ENCODE data around the gene HERC2. TPM values are rescaled to one million over a fixed set of nuclear protein-coding genes. Genes with fewer than 3 reads are reported as not detected.
"Not testable (repeated sequence)": the region's sequence is repeated elsewhere in the genome, so short reads cannot be mapped to it uniquely, and the experiment has no call there.

The HERC2 gene
- total and polyA plus RNA-seq, 4 donors: 17.9 to 76.0 (median 39.8) TPM

DNA sequence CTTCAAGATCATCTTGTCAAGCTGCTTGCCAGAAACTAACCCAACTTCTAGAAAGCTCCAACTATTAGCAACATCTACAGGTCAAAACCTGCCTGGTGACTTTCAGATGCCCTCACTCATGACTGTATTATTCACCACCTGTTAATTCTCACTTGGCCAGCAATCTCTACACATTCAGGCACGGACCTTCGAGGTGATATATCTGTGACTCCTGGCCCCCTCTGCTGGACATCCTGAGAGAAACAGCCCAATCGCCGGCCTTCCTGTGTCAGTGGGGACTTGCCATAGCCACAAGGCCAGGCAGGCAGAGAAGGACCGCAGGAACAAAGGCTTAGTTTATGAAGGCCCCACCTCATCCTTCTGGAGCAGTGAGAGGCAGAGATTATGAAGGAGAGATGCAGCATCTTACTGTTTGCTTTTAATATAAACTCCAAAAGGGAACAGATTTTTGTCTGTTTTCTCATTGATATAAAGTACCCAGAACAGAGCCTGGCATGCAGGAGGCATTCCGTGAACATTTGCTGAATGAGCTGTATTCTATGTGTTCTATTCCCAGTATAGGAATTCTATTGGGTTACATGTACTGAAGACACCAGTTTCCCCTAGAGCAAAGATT lies 198.5 kb downstream of the HERC2 start:
- Histone ChIP-seq H3K36me3 (ENCODE audit: control insufficient read depth in 4 of 4, insufficient read depth in 4 of 4, low read length in 4 of 4) (peaks cover 14 to 38% (median 28%) of the 10 kb centered on the region in 4 donors), H3K9ac (ENCODE audit: insufficient read depth in 1 of 2, low read length in 2 of 2) (no peak overlapping the region), H3K9me3 (ENCODE audit: control insufficient read depth in 4 of 4, insufficient read depth in 3 of 4, low read length in 3 of 4) (no peaks in the 10 kb centered on the region), H3K27ac (ENCODE audit: low read depth in 1 of 2, low read length in 1 of 2) (no peak overlapping the region), H3K4me3 (no peak overlapping the region), H3K27me3 (ENCODE audit: control insufficient read depth in 3 of 3, insufficient read depth in 3 of 3, low read length in 2 of 3) (no peaks in the 10 kb centered on the region), H3K4me1 (ENCODE audit: control insufficient read depth in 5 of 5, insufficient read depth in 5 of 5, low read length in 5 of 5) (no peaks in the 10 kb centered on the region)
- DNase-seq: peak; percentile 82 to 85 (median 84)
- peak; percentile 59 for ATAC-seq (ENCODE audit: insufficient read depth, low FRiP score)
- 30 to 47% methylated on average over 6 of the region's 6 CpGs for WGBS, 2 donors
- TF ChIP-seq, protein P1, sequence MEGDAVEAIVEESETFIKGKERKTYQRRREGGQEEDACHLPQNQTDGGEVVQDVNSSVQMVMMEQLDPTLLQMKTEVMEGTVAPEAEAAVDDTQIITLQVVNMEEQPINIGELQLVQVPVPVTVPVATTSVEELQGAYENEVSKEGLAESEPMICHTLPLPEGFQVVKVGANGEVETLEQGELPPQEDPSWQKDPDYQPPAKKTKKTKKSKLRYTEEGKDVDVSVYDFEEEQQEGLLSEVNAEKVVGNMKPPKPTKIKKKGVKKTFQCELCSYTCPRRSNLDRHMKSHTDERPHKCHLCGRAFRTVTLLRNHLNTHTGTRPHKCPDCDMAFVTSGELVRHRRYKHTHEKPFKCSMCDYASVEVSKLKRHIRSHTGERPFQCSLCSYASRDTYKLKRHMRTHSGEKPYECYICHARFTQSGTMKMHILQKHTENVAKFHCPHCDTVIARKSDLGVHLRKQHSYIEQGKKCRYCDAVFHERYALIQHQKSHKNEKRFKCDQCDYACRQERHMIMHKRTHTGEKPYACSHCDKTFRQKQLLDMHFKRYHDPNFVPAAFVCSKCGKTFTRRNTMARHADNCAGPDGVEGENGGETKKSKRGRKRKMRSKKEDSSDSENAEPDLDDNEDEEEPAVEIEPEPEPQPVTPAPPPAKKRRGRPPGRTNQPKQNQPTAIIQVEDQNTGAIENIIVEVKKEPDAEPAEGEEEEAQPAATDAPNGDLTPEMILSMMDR (IDR thresholded peaks at IDR 0.05; ENCODE audit: control extremely low read depth, extremely low read depth): peak; percentile 45

DNA sequence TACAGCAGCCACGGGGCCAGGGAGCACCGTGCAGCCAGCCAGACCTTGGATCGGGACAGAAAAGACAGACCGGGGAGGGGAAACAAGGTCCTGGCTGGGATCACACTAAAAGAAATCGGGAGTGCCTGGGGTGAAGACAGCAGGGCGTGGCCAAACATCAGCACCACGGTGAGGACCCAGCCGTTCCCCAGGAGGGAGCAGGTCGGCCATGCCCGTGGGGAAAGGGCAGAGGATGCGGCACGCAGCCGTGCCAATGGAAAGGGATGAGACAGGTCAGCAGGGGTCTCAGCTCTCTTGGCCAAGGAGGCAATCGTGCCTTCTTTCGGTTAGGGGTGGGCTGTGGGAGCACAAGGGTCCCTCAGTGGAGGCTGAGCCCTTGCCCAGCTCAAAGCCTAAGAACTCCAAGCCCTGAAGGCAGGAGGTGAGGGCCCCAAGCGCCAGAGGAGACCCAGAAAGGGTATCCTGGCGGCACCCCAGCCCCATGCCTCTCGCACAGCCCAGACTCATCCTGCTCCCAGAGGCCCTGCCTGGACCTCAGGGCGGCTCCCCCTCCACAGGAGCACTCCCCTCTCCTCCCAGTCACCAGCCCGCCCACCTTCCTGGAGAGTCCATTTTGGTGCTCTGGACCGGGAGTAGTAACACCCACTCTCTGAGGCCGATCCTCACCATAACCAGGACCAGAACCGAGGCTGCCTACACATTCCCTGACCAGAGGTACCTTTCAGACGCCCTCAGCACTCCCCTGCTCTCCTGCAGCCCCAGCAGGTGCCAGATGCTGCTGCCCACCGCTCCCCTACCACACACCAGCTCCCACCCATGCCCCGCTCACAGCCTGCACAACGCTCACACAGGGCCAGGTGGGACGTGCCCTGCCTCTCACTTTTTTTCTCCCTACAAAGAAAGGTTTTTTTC lies 199.7 kb downstream of the HERC2 start:
- Histone ChIP-seq H3K27ac (ENCODE audit: low read depth in 1 of 2, low read length in 1 of 2) (no peak overlapping the region), H3K9ac (ENCODE audit: insufficient read depth in 1 of 2, low read length in 2 of 2) (no peak overlapping the region), H3K4me3 (no peak overlapping the region), H3K36me3 (ENCODE audit: control insufficient read depth in 4 of 4, insufficient read depth in 4 of 4, low read length in 4 of 4) (peaks cover 14 to 40% (median 34%) of the 10 kb centered on the region in 4 donors), H3K4me1 (ENCODE audit: control insufficient read depth in 5 of 5, insufficient read depth in 5 of 5, low read length in 5 of 5) (no peaks in the 10 kb centered on the region), H3K27me3 (ENCODE audit: control insufficient read depth in 3 of 3, insufficient read depth in 3 of 3, low read length in 2 of 3) (no peaks in the 10 kb centered on the region), H3K9me3 (ENCODE audit: control insufficient read depth in 4 of 4, insufficient read depth in 3 of 4, low read length in 3 of 4) (no peaks in the 10 kb centered on the region)
- ATAC-seq (ENCODE audit: insufficient read depth, low FRiP score) (no peak), DNase-seq (no peak)
- WGBS, 2 donors: 90 to 94% methylated on average over 28 of the region's 28 CpGs
- TF ChIP-seq, protein P1 (IDR thresholded peaks at IDR 0.05; ENCODE audit: control extremely low read depth, extremely low read depth): no peak

DNA sequence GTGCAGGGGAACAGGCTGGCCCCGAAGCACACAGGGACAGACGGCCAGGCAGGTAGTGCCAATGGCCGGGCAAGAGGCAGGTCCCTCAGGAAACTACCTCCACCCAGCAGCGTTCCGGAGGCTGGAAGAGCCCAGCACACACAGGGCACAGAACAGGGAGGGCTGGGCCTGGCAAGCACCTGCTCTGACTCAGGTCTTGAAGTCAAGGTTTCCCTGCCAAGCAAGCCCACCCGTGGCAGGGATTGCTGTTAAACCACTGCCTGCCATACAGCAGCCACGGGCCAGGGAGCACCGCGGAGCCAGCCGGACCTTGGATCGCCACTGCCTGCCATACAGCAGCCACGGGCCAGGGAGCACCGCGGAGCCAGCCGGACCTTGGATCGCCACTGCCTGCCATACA lies 200.4 kb downstream of the HERC2 start:
- 95 to 97% methylated on average over 10 to 12 of the region's 16 CpGs for WGBS, 2 donors

DNA sequence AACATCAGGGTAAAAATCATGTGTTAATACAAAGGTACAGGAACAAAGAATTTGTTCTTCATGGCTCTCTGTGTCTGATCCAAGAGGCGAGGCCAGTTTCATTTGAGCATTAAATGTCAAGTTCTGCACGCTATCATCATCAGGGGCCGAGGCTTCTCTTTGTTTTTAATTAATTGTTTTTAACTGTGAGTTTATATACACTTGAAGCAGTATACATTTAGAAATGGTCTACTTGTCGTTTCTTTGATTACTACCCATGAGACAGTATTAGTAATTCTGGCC lies 201.7 kb downstream of the HERC2 start:
- ATAC-seq (ENCODE audit: insufficient read depth, low FRiP score) (no peak), DNase-seq (no peak)
- no peak overlapping the region for H3K4me3 ChIP-seq
- TF ChIP-seq, protein P1 (IDR thresholded peaks at IDR 0.05; ENCODE audit: control extremely low read depth, extremely low read depth): no peak
- no peak overlapping the region for H3K27ac ChIP-seq (ENCODE audit: low read depth in 1 of 2, low read length in 1 of 2)
- H3K9me3 ChIP-seq (ENCODE audit: control insufficient read depth in 4 of 4, insufficient read depth in 3 of 4, low read length in 3 of 4): no peaks in the 10 kb centered on the region
- peaks cover 21 to 47% (median 41%) of the 10 kb centered on the region in 4 donors for H3K36me3 ChIP-seq (ENCODE audit: control insufficient read depth in 4 of 4, insufficient read depth in 4 of 4, low read length in 4 of 4)
- no peaks in the 10 kb centered on the region for H3K27me3 ChIP-seq (ENCODE audit: control insufficient read depth in 3 of 3, insufficient read depth in 3 of 3, low read length in 2 of 3)
- no peaks in the 10 kb centered on the region for H3K4me1 ChIP-seq (ENCODE audit: control insufficient read depth in 5 of 5, insufficient read depth in 5 of 5, low read length in 5 of 5)
- 92 to 94% methylated on average over 4 of the region's 4 CpGs for WGBS, 2 donors
- H3K9ac ChIP-seq (ENCODE audit: insufficient read depth in 1 of 2, low read length in 2 of 2): no peak overlapping the region

More for the DNA sequence above, 200.4 kb downstream of the HERC2 start:
- H3K9me3 ChIP-seq (ENCODE audit: control insufficient read depth in 4 of 4, insufficient read depth in 3 of 4, low read length in 3 of 4); H3K9ac ChIP-seq (ENCODE audit: insufficient read depth in 1 of 2, low read length in 2 of 2); H3K4me3 ChIP-seq; ATAC-seq (ENCODE audit: insufficient read depth, low FRiP score); H3K27me3 ChIP-seq (ENCODE audit: control insufficient read depth in 3 of 3, insufficient read depth in 3 of 3, low read length in 2 of 3); H3K27ac ChIP-seq (ENCODE audit: low read depth in 1 of 2, low read length in 1 of 2); DNase-seq; H3K4me1 ChIP-seq (ENCODE audit: control insufficient read depth in 5 of 5, insufficient read depth in 5 of 5, low read length in 5 of 5): not testable (repeated sequence)
- H3K36me3 ChIP-seq (ENCODE audit: control insufficient read depth in 4 of 4, insufficient read depth in 4 of 4, low read length in 4 of 4): peaks cover 16 to 40% (median 37%) of the 10 kb centered on the region in 4 donors
